Retina (tissue), 1 donor: ENCODE results near the gene PRM3.

ENCODE experiments used
- DNase-seq: peaks from one replicate; pipeline ENCODE4 v3.0.0-alpha.2; 2016

PRM3 gene

DNA sequence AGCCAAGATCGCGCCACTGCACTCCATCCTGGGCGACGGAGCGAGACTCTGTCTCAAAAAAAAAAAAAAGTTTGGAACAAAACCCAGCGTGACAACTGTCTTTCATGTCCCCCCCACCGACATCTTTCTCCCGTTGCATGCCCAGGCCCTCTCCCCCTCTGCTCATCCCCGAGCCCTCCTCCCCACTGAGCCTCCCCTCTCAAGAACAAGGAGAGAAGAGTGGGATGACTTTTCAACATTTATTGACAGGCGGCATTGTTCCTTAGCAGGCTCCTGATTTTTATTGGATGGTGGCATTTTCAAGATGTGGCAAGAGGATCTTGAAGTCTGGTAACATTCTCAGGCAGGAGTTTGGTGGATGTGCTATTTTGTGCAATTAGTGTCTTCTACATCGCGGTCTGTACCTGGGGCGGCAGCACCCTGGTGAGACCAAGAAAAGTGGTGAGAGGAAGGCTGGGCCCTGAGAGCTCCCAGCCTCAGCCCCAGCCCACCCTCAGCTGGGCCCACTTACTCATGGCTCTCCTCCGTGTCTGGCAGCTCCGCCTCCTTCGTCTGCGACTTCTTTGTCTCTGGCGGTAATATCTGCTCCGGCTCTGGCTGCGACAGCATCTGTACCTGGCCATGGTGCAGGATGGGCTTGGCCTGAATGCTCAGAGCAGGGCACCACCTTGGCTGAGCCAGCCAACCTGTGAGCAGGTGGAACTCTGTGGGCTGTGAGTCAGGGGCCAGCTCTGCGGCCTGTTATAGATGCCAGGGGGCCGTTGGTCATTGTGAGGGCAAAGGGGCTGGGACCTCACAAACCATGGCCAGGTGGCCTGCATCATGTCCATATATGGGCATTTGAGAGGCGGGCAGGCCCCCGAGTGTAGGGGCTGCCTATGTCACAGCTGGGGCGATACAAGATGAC lies 7.4 kb upstream of the PRM3 start, which contains the start of gene PRM1:
Gene PRM1, minus strand, starts transcription at position 715 of the 907 bp plus-strand sequence. Its CDS starts 92 bp downstream, at position 623.
- DNase-seq: no peak

DNA sequence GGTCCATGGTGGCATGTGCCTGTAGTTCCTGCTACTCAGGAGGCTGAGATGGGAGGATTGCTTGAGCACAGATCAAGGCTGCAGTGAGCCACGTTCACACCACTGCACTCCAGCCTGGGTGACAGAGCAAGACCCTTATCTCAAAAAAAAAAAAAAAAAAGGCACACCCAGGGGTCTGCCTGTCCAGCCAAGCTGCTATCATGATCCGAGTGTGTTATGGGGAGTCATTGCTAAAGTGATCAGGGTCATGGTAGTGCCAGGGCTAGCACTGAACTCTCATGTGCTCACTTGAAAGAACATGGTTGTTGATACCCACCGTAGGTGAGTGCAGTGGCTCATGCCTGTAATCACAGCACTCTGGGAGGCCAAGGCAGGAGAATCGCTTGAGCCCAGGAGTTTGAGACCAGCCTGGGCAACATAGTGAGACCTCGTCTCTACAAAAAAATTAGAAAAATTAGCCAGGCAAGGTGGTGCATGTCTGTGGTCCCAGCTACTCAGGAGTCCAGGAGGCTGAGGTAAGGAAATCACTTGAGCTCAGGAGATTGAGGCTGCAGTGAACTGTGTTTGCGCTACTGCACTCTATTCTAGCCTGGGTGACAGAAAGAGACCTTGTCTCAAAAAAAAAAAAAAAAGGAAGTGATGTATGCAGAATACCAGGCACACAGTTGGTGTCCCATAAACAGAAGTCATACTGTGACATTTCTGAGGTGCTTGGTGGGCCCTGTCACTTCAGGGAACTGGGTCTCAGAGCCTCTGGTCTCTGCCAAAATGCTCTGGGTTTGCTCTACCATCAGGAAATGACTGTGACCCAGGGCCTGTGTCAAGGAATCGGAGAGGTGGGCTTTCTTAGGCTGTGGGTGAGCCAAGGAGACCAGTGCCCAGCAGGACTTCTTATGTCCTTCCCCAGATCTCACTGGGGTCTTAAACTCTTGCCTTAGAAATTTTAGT lies 5.5 kb upstream of the PRM3 start:
- DNase-seq: no peak

DNA sequence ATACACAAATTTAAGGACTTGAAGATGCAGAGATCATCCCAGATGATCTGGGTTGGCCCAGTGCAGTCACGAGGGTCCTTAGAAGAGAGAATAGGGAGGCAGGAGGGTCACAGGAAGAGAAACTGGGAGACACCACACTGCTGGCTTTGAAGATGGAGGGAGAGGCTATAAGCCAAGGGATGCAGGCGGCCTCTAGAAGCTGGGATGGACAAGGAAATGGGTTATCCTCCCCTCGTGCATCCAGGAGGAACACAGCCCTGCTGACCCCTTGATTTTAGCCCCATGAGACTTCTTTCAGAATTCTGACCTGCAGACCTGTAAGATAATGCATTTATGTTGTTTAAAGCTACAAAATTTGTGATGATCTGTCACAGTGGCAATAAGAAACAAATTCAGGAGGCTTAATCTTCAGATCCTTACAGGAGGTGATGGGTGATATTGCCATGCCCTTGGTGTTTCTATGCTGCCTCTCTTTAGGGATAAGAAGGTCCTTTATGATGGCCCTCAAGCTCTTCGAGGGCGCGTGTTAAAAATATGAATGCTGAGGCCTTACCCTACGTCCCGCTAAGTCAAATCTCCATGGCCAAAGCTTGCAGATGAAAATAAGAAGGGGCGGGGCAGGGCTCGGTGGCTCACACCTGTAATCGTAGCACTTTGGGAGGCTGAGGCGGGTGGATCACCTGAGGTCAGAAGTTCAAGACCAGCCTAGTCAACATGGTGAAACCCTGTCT lies 4.3 kb upstream of the PRM3 start:
- DNase-seq: no peak

DNA sequence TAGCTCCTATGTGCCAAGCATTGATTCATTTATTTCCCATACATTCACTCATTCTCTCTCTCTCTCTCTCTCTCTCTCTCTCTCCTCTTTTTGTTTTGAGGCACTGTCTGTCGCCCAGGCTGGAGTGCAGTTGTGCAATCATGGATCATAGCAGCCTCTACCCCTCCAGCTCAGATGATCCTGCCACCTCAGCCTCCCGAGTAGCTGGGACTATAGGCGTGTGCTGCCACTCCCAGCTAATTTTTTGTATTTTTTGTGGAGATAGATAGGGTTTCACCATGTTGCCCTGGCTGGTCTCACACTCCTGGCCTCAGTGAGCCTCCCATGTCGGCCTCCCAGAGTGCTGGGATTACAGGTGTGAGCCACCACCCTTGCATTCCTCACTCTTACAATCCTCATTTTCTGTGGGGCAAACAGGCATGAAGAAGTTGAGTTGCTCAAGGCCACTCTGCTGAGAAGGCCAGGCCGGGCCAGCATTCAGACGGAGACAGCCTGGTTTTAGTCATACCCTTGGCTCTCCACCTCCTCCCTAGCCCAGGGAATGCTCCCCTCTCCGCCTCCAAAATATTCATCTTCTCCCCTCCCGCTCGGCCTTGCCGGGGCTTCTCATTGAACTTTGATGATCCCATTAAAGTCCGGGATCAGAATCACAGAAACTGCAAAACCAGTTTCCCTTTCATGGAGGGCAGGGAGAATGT lies 3.6 kb upstream of the PRM3 start:
- DNase-seq: no peak

DNA sequence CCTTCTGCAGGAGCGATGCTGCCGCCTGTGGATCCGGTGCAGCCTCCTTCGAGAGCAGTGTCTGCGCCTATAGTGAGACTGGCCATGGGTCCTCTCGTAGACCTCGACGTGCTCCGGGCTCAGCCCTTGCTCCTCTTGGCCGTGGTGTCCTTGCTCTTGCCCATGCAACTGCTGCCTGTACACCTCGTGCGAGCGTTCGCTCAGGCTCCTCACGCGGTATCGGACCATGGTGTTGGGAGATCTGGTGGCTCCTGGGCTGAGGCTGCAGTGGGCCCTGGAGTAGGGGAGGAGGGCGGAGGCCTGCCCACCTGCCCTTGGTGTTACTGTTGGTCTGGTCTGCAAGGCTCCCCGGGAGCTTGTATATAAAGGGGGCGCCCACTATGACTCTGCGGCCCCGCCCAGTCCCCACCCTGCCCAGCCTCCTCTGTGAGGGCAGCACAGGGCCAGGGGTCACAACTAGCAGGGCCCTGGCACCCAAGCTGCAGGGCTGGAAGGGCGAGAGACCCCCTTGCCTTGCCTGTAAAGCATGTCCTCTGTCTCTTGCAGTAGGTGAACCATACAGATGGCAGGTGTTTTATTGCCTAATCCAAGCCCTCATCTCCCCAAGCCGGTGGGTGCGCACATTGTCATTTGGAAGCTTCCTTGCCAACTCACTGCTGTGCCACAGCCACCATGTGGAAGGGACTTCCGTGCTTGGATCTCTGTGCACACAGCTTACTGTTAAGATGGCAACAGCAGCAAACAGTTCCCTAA lies 2.9 kb upstream of the PRM3 start, which contains the start of gene PRM2:
Gene PRM2, minus strand, starts transcription at position 338 of the 753 bp plus-strand sequence. Its CDS starts 110 bp downstream, at position 228.
- no peak for DNase-seq

DNA sequence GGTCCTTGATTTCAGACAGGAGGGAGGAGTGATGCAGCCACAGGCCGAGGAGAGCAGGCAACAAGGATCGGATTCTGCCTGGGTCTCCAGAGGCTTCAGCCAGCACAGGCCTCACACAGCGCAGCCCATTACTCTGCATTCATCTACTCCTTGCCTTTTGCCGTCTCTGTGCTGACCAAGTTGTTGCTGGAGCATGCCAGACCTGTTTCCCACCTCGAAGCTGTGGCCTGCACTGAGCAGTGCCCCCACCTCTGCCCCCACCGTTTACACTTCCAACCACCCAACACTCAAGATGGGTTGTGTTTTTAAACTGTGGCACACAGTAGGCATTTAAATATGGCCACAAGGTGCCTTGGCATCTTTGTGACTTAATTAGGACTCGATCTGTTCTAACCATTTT lies 1.5 kb upstream of the PRM3 start:
- DNase-seq: no peak

DNA sequence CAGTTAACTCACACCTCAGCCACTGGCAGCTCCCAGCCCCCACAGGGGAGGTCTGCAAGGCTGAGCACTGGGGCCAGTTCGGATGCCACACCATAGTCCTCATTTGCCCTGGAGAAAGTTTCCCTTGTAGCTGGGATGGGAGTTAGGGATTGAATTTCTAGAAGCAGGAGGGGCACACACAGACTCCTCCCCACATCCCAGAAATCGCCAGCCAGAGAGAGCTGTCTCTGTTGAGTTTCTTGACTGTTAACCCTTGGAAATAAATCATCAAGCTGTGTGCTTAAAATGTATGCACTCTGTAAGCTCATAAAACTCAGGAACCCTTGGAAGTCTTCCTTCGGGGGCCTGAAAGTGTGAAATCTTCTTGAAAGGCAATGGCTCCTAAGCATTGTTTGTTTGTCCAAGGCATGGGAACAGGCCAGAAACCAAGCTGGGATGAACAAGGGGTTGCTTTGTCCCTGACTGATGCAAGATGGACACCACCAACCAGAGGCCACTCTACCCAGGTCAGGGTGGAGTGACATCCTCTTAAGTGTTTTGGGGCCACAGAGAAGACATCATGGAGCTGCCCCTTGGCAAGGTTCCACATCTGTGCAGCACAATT lies 394 bp upstream of the PRM3 start:
- no peak for DNase-seq

DNA sequence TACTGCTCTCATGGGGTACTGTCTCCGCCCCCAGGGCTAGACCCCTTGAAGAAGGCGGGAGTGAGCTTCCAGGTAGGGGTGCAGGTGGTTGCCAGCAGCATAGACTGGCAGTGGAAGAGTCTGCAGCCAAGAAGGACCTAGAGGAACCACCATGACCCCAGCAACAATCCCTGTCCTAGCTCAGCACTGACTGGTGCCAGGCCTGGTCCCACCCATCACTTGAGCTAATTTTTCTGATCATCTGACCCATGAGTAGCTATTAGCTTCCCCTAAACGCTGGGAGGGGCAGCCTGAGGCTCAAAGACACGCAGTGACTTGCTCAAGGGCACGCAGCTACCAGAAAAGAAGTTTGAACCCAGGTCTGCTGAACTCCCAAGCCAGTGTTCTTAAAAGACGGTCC lies 945 bp downstream of the PRM3 start:
- no peak for DNase-seq

DNA sequence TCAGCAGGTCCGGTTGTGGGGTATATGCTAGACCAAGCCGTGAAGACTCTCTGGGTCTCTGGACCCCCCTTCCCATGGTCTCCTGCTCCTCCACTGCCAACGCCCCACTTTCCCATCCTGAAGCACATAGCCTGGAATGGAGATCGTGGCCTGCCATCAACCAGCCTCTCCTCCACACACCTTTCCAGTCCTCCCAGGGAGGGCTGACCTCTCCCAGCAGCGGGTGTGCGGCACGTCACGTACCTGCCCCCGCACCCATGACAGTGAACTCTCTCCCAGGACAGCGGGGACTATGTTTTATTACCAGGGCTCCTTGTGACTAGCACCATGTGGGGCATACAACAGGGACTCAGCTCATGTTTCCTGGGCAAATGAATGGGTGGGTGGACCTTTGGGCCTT lies 1.8 kb downstream of the PRM3 start:
- DNase-seq: no peak

DNA sequence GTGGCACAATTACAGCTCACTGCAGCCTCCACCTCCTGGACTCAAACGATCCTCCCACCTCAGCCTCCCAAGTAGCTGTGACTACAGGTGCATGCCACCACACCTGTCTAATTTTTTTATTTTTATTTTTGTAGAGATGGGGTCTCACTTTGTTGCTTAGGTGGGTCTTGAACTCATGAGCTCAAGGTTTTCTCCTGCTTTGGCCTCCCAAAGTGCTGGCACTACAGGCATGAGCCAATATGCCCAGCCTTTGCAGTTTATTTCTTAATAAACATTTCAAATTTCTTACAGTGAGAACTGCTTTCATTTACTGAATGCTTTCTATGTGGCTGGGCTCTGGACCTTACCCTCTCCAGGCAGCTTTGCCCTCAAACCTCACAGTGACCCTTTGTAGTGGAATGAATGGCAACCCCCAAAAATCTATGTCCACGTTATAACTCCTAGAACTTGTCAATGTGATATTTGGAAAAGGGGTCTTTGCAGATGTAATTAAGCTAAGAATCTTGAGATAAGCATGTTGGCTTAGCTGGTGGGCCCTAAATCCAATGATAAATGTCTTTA lies 2.7 kb downstream of the PRM3 start:
- DNase-seq: no peak

DNA sequence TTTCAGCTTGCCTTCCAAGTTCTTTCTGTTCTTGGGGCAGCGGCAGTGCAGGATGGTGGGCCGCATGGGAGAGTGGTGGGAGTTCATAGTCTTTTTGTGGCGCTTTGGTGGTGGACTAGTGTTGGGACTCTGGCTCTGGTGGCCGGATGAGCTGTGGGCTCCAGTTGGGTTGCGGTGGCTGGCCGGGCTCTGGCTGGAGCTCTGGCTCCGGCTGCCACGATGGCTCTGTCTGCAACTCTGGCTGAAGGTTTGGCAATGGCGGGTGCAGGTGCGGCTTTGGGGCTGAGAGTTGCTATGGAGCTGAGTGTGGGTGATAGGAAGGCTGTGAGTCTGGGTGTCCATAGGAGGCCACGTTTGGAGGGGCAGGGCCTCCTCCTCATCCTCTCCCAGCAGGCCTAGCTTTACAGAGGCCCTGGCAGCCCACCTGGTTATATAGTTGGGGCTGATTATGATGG lies 4.5 kb downstream of the PRM3 start, which contains the start of gene TNP2:
Gene TNP2, minus strand, starts transcription at position 405 of the 455 bp plus-strand sequence. Its CDS starts 63 bp downstream, at position 342.
- no peak for DNase-seq

DNA sequence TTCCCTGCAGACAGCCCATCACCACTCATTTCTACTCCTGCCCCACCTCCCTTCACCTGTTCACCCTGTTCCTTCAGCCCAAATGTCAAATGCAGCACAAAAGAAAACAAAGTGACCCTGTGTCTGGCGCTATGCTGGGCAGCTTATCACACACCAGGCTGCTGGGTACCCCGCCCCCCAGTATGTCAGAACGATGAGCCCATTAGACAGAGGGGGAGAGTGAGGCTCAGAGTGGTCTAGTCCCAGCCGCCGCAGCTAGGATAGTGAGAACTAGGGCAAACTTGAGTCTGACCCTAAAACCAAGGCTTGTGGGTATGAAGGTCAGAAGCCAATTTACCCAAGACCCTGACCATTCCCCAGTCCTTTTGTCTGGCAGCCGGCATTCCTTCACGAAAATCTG lies 8.3 kb downstream of the PRM3 start:
- DNase-seq: no peak

DNA sequence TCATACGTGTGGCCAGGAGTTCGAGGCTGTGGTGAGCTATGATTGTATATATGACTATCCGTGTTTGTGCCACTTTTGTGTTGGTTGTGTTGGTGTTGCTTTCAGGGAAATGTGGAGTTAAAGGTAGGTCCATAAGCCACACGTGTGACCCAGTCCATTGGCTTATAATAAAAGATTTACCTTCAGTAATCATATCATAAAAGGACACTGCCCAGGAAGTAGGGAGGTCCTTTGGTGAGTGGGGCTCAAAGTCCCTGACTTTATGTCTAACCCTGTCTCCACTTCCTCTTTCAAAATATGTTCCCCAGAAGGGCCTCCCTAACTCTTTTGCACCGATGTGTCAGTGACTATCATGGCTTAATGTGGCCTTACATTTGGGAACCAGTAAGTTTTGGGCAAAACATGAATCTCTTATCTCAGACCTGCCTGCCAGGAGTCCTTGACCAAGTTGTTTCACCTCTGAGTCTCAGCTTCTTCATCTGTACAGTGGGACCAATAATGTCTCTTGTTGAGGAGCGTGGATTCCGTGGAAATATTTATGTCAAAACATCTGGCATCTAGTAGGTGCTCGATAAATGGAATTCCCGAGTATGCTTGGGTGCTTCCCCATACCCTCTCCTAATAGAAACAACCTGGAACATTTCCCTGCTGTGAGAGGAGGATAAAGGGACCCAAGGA lies 9.1 kb downstream of the PRM3 start:
- no peak for DNase-seq

DNA sequence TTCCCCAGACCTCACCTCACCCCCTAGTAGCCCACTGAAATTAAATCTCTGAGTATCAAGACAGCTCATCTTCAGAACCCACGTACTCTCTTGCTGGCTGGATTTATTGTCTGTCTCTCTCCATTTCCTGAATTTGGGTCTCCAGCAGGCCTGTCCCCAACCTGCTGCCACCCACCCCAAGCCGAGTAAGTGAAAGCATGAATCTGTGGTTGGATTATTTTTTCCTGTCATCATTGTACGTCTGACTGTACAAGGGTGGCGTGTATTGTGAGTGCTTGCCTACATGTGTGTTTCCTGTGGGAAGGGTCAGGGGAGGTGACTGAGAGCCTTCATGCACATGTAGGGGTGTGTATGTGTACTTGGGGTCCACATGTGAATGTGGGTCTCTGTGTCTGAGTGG lies 9.7 kb downstream of the PRM3 start:
- no peak for DNase-seq

DNA sequence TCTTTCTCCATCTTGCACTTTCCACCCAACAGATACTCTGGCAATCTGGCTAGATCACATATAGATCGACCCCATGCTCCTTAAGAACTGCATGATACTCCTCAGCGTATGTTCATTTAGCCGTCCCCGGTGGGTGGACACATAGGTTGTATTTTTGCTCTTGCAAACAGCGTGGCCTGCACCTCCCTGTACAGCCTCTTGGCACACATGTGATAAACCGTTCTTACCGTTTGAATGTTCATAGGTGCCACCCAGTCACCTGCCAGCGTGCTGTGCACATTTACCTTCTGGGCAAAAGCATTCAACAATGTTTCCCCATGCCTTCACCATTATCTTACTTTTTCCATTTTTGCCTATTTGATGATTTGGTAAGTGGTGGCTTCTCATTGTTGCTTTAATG lies 10.5 kb downstream of the PRM3 start:
- DNase-seq: no peak

DNA sequence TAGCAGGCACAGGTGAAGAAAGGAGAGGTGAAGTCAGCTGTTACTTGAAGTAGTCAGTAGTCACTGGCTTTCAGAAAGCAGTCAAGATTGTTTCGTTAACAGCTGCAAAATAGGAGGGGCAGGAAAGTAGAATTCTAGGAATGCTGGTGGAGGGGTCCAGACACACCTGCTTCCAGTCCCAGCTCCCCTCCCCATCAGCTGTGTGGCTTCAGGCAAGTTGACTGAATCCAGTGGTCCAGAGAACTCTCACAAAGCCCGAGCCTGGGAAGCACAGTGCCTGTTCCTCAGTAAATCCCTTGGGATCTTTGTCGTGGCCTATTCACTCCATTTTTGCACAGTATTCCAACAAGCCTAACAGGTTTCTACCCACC lies 12.8 kb downstream of the PRM3 start:
- DNase-seq: no peak

DNA sequence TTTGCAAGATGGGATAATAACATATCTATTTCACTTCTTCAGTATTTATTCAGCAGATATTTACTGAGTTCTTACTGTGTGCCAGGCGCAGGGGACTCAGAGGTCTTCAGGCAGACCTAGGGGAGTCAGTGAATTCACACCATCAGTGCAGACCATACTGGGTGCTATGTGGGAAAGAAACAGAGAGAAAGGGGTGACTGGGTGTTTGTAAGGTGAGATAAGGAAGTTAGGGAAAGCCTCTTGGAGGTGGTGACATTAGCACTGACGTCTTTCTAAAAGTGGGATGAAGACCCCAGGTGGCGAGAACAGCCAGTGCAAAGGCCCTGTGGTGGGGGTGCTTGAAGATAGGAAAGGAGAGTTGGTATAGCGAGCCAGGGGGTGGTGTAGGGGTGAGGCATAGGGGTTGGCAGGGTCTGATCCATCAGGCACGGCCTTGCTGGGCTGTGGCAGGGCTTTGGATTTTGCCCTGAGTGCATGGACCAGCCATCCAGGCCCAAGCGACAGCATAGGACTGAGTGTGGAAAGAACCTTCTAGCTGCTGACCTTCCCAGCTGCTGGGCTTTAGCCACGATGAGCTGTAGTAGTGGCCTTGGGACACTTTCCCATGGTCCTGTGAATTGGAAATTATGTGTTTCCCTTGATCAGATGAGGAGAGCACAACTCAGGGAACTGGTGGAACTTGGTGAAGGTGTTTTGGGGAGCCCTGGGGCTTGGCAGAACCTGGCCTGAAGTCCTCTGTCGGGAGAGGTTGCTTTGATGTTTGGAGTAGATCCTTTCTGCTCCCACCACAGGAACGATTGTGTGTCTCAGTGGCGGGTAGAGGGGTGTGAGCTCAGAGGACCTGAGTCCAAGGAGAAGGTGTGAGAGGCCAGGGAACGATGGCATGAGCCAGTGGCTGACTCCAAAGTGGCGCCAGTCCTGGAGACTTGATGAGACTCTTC lies 13.5 kb downstream of the PRM3 start:
- no peak for DNase-seq
